Ramos (cell line): ENCODE results near the gene PRSS56.

Source experiments
- in situ Hi-C: fragments of 300-500 bp; cut with MboI; formaldehyde crosslinking; loops from one replicate; pipeline ENCODE4 v1.14.3; 2022; ENCODE audit warnings: low sequenced_read_pairs; ENCODE audit not compliant: unreplicated experiment

PRSS56 gene

GRCh38 chr2:232498452-232498851, 21.7 kb upstream of the PRSS56 start:
- in situ Hi-C loops, result no loop called here

- in situ Hi-C loops, result no loop called here
Observed at GRCh38 chr2:232501331-232501771, 18.8 kb upstream of the PRSS56 start.

- in situ Hi-C loops, result no loop called here
Observed at GRCh38 chr2:232501794-232502390, 18.3 kb upstream of the PRSS56 start.

GRCh38 chr2:232502511-232502910, 17.7 kb upstream of the PRSS56 start:
- in situ Hi-C loops, result no loop called here

GRCh38 chr2:232502911-232503808, 17.0 kb upstream of the PRSS56 start:
- in situ Hi-C loops, result no loop called here

- in situ Hi-C loops, result no loop called here
Observed at GRCh38 chr2:232503809-232504323, 16.3 kb upstream of the PRSS56 start.

GRCh38 chr2:232504438-232504837, 15.8 kb upstream of the PRSS56 start:
- in situ Hi-C loops, result no loop called here

GRCh38 chr2:232505856-232506255, 14.3 kb upstream of the PRSS56 start:
- in situ Hi-C loops, result no loop called here

- in situ Hi-C loops, result no loop called here
Observed at GRCh38 chr2:232506709-232507108, 13.5 kb upstream of the PRSS56 start.

- in situ Hi-C loops, result no loop called here
Observed at GRCh38 chr2:232508251-232508650, 11.9 kb upstream of the PRSS56 start.

- in situ Hi-C loops, result no loop called here
Observed at GRCh38 chr2:232511336-232511890, 8.8 kb upstream of the PRSS56 start.

GRCh38 chr2:232512602-232513001, 7.6 kb upstream of the PRSS56 start:
- in situ Hi-C loops, result no loop called here

- in situ Hi-C loops, result no loop called here
Observed at GRCh38 chr2:232513353-232513752, 6.8 kb upstream of the PRSS56 start.

- in situ Hi-C loops, result no loop called here
Observed at GRCh38 chr2:232515639-232516038, 4.5 kb upstream of the PRSS56 start.

- in situ Hi-C loops, result no loop called here
Observed at GRCh38 chr2:232516551-232516950, 3.6 kb upstream of the PRSS56 start.

- in situ Hi-C loops, result no loop called here
Observed at GRCh38 chr2:232518844-232519243, 1.3 kb upstream of the PRSS56 start.

- in situ Hi-C loops, result loop anchor here (10.0 kb wide), 1 partner anchor 616 kb away; no protein-coding TSS in a partner anchor
Observed at GRCh38 chr2:232520489-232520888, 301 bp downstream of the PRSS56 start.

GRCh38 chr2:232521098-232521497, 910 bp downstream of the PRSS56 start:
- in situ Hi-C loops, result loop anchor here (10.0 kb wide), 1 partner anchor 616 kb away; no protein-coding TSS in a partner anchor

GRCh38 chr2:232521959-232522622, 1.9 kb downstream of the PRSS56 start:
- in situ Hi-C loops, result loop anchor here (10.0 kb wide), 1 partner anchor 617 kb away; no protein-coding TSS in a partner anchor
